BJ (cell line): ENCODE data around the gene RAB7B. TPM values are rescaled to one million over a fixed set of nuclear protein-coding genes. Genes with fewer than 3 reads are reported as not detected.

Experiments used
- CTCF ChIA-PET: fragments of 350-600 bp; formaldehyde crosslinking; extraction: SDS; loops from one replicate; lab custom pipeline; 2021; ENCODE audit warnings: antibody characterized with exemption, inconsistent platforms; lab: Yijun Ruan, JAX
- POLR2A ChIA-PET: fragments of 300-600 bp; sonication (Branson Sonifier 250); formaldehyde crosslinking; extraction: SDS; loops from one replicate; lab custom pipeline; 2021; ENCODE audit warnings: antibody characterized with exemption; lab: Charles Lee
- DNase-seq: peaks from one replicate; pipeline ENCODE4 v3.0.0-alpha.2; 2011; ENCODE audit warnings: low read depth
- H3K27me3 ChIP-seq: 2 replicates; pipeline ENCODE4 v1.6.0; 2011; ENCODE audit warnings: low read length; ENCODE audit not compliant: control insufficient read depth, insufficient read depth
- H3K36me3 ChIP-seq: 2 replicates; pipeline ENCODE4 v1.5.1; 2011; ENCODE audit warnings: low read length; ENCODE audit not compliant: control insufficient read depth, insufficient read depth
- H3K4me3 ChIP-seq: 2 replicates; pipeline ENCODE4 v1.5.1; 2011; ENCODE audit warnings: low read depth, mild to moderate bottlenecking, control low read depth, low read length
- CTCF ChIP-seq: IDR thresholded peaks from 2 replicates; pipeline ENCODE4 v1.5.1; 2011; ENCODE audit warnings: low read depth, mild to moderate bottlenecking, control low read depth, inconsistent platforms, low read length, moderate library complexity; ENCODE audit not compliant: insufficient read depth
- polyA plus RNA-seq: library from polyadenylated mRNA; depleted of rRNA; stranded (reverse); fragments of >200 nt; gene quantifications from 2 replicates; pipeline ENCODE4 v1.2.3, GENCODE V29; 2011

RAB7B gene
- polyA plus RNA-seq, 1 experiment, result 11.3 TPM

DNA sequence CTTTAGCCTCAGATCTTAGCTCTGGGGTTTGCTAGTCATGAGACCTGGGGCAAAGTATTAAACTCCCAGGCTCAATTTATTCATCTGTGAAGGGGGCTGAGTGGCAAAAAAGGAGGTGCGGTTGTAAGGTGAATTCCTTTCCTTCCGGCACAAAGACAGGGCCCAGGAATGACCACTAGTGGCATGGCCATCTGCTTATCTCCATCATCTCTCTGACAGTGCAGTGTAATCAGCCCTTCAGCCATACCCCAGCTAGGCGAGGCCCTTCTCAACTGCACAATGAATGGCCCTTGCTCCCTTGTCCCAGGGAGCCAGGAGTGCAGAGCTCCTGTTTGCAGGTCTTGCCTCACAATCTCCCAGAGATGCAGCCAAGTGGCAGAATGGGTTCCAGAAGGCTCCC is 54.3 kb downstream of the RAB7B start:
- ChIA-PET POLR2A (no interaction called here), CTCF (interaction anchor here (0.6 to 2.3 kb wide), 3 partner anchors 20 to 29 kb away, joined by 3 to 9 read pairs (median 5); no protein-coding TSS in a partner anchor)
- no peak for DNase-seq

GRCh38 chr1:205948039-205948438 is 55.2 kb downstream of the RAB7B start:
- Histone ChIP-seq H3K36me3 (no peaks in the 10 kb centered on the region), H3K4me3 (no peak overlapping the region), H3K27me3 (peaks cover 12% of the 10 kb centered on the region)
- CTCF ChIA-PET, result interaction anchor here (0.6 to 2.3 kb wide), 2 partner anchors 21 to 29 kb away, joined by 3 to 9 read pairs; no protein-coding TSS in a partner anchor
- TF ChIP-seq CTCF, result no peak
- no peak for DNase-seq
- POLR2A ChIA-PET, result no interaction called here

More for the DNA sequence above, 54.3 kb downstream of the RAB7B start:
- Histone ChIP-seq H3K27me3 (peaks cover 10% of the 10 kb centered on the region), H3K36me3 (no peaks in the 10 kb centered on the region), H3K4me3 (no peak overlapping the region)
- TF ChIP-seq CTCF, result no peak

DNA sequence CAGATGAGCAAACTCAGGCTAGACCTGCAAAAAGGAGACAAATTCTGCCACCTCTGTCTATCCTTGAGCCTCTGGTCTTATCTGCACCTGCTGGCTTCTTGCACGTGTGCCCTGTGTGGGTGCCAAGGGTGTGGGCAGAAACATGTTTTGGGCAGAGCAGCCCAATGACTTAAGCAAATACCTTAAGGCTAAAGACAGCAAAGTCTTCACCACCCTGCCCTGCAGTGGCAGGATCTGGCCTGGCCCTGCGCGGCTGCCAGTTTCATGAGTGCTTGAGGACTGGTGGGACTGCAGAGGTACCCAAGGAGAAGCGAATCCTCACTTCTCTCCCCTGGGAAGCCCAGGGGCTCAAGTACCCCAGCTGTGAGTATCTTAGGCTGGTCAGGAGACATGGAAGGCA is 56.2 kb downstream of the RAB7B start:
- TF ChIP-seq CTCF, result no peak
- CTCF ChIA-PET, result interaction anchor here (2.3 kb wide), 1 partner anchor 30 kb away, joined by 9 read pairs; no protein-coding TSS in a partner anchor
- POLR2A ChIA-PET, result no interaction called here
- Histone ChIP-seq H3K27me3 (peaks cover 16% of the 10 kb centered on the region), H3K4me3 (no peak overlapping the region), H3K36me3 (no peaks in the 10 kb centered on the region)
- DNase-seq, result no peak

DNA sequence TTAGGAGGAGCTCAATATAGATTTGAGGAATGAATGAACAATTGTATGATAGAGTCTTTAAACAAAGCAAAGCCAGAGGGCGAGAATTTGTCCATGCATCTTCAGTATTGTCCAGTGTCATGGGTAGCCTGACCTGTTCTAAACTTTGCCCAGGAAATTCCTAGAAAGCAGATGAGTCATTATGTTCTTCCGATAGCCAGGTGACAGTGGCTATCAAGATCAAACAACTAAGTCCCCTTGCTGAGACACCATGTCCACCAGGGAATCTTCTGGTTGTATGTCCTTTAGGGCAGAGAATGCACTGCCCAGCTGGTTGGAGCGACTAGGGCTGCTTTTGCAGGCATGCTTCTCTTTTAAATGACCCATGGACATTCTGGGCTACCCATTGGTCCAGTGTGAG is 58.1 kb downstream of the RAB7B start:
- H3K36me3 ChIP-seq, result no peaks in the 10 kb centered on the region
- CTCF ChIA-PET, result interaction anchor here (1.7 kb wide), 1 partner anchor 32 kb away, joined by 6 read pairs; no protein-coding TSS in a partner anchor
- POLR2A ChIA-PET, result no interaction called here
- DNase-seq, result no peak
- no peak overlapping the region for H3K4me3 ChIP-seq
- H3K27me3 ChIP-seq, result peaks cover 16% of the 10 kb centered on the region
- TF ChIP-seq CTCF, result no peak

- CTCF ChIA-PET, result interaction anchor here (1.7 kb wide), 1 partner anchor 33 kb away, joined by 6 read pairs; no protein-coding TSS in a partner anchor
- Histone ChIP-seq H3K27me3 (peaks cover 16% of the 10 kb centered on the region), H3K4me3 (no peak overlapping the region), H3K36me3 (no peaks in the 10 kb centered on the region)
- POLR2A ChIA-PET, result no interaction called here
- no peak for DNase-seq
- no peak for TF ChIP-seq CTCF
Measured at GRCh38 chr1:205944525-205944924, 58.7 kb downstream of the RAB7B start.
